Liver (tissue), 9 donors: Measurements from ENCODE around the gene PJA1. TPM values are rescaled to one million over a fixed set of nuclear protein-coding genes. Genes with fewer than 3 reads are reported as not detected.

Source experiments
- DNase-seq: peaks from one replicate; pipeline ENCODE4 v3.0.0-alpha.2; 2017; ENCODE audit warnings: low spot score
- H3K27ac ChIP-seq, 2 donors: one replicate each; pipeline ENCODE4 v1.7.0; 2013; ENCODE audit warnings: inconsistent platforms in 2 of 2, low read length in 2 of 2, control low read depth in 1 of 2, low read depth in 1 of 2, mild to moderate bottlenecking in 1 of 2
- H3K27me3 ChIP-seq, 4 donors: one replicate each; pipeline versions ENCODE4 v1.6.1 to v1.7.0; 2013; ENCODE audit warnings: low read length in 3 of 4, inconsistent platforms in 1 of 4, mild to moderate bottlenecking in 1 of 4, moderate library complexity in 1 of 4; ENCODE audit not compliant: control insufficient read depth in 4 of 4, insufficient read depth in 4 of 4
- H3K36me3 ChIP-seq, 4 donors: one replicate each; pipeline versions ENCODE4 v1.6.1 to v1.7.0; 2013; ENCODE audit warnings: low read length in 3 of 4, mild to moderate bottlenecking in 3 of 4, low read depth in 1 of 4, moderate library complexity in 1 of 4; ENCODE audit not compliant: control insufficient read depth in 4 of 4, insufficient read depth in 3 of 4
- H3K4me1 ChIP-seq, 4 donors: one replicate each; pipeline versions ENCODE4 v1.6.1 to v1.7.0; 2013; ENCODE audit warnings: low read length in 3 of 4, mild to moderate bottlenecking in 3 of 4, moderate library complexity in 1 of 4; ENCODE audit not compliant: control insufficient read depth in 4 of 4, insufficient read depth in 4 of 4
- H3K4me3 ChIP-seq, 3 donors: one replicate each; pipeline versions ENCODE4 v1.6.1 to v1.7.0; 2013; ENCODE audit warnings: low read length in 3 of 3, control low read depth in 1 of 3, low read depth in 1 of 3, mild to moderate bottlenecking in 1 of 3
- H3K9ac ChIP-seq, 2 donors: one replicate each; pipeline ENCODE4 v1.7.0; 2013; ENCODE audit warnings: low read length in 2 of 2, mild to moderate bottlenecking in 2 of 2, moderate library complexity in 2 of 2, control low read depth in 1 of 2, low read depth in 1 of 2
- H3K9me3 ChIP-seq, 4 donors: one replicate each; pipeline versions ENCODE4 v1.6.1 to v1.7.0; 2013; ENCODE audit warnings: low read length in 3 of 4; ENCODE audit not compliant: control insufficient read depth in 4 of 4
- EGR1 ChIP-seq, 2 donors: IDR thresholded peaks; 2 replicates each; pipeline ENCODE4 v1.6.1; 2016 to 2018; ENCODE audit warnings: antibody characterized with exemption in 2 of 2, low read depth in 2 of 2
- FOXA1 ChIP-seq: IDR thresholded peaks from 2 replicates; pipeline ENCODE4 v1.6.1; 2016; ENCODE audit warnings: antibody characterized with exemption
- HNF4A ChIP-seq, 2 donors: conservative IDR thresholded peaks; 2 replicates each; pipeline ENCODE4 v1.6.1; 2016; ENCODE audit warnings: antibody characterized with exemption in 2 of 2, mild to moderate bottlenecking in 2 of 2
- MAX ChIP-seq: IDR thresholded peaks from 2 replicates; pipeline ENCODE4 v1.6.1; 2016; ENCODE audit warnings: antibody characterized with exemption
- RAD21 ChIP-seq, 2 donors: IDR thresholded peaks; 2 replicates each; pipeline ENCODE4 v1.6.1; 2016; ENCODE audit warnings: antibody characterized with exemption in 2 of 2, mild to moderate bottlenecking in 2 of 2
- REST ChIP-seq: IDR thresholded peaks from 2 replicates; pipeline ENCODE4 v1.6.1; 2016; ENCODE audit warnings: antibody characterized with exemption, mild to moderate bottlenecking
- SP1 ChIP-seq: IDR thresholded peaks from 2 replicates; pipeline ENCODE4 v1.6.1; 2018; ENCODE audit warnings: antibody characterized with exemption, mild to moderate bottlenecking
- TAF1 ChIP-seq: conservative IDR thresholded peaks from 2 replicates; pipeline ENCODE4 v1.6.1; 2016; ENCODE audit warnings: antibody characterized with exemption, mild to moderate bottlenecking
- YY1 ChIP-seq: IDR thresholded peaks from 2 replicates; pipeline ENCODE4 v1.6.1; 2016; ENCODE audit warnings: antibody characterized with exemption, mild to moderate bottlenecking
- ZBTB33 ChIP-seq: IDR thresholded peaks from 2 replicates; pipeline ENCODE4 v1.6.1; 2016; ENCODE audit warnings: antibody characterized with exemption
- WGBS: extraction: QIAGEN DNeasy Blood & Tissue Kit; methylation state at CpG from one replicate; pipeline ENCODE4 v1.1.7; 2013; 5-methylcytosine and 5-hydroxymethylcytosine counted together
- polyA plus RNA-seq, 2 donors: library from polyadenylated mRNA; stranded (reverse) in 1 of 2; unstranded in 1 of 2; fragments of 200-250 nt in 1 of 2; fragments of >200 nt in 1 of 2; fragmentation: Nextera tagmentation in 1 of 2; extraction: Ambion mirVana in 1 of 2; gene quantifications; one replicate each; pipeline versions ENCODE4 v1.2.1 to v1.2.3, GENCODE V29; 2013 to 2015
- total RNA-seq, 2 donors: library from RNA; depleted of rRNA; stranded (reverse); fragments of >200 nt; gene quantifications; one replicate each; pipeline ENCODE4 v1.2.3, GENCODE V29; 2014
- donor health status: healthy.
- donor health status: healthy.
- donor health status: healthy.
- donor health status: healthy.
- donor health status: healthy.

The PJA1 gene
- total and polyA plus RNA-seq, 4 donors: 4.6 to 6.0 (median 5.0) TPM

- no peak for DNase-seq
- TF ChIP-seq SP1 (no peak), TAF1 (no peak), EGR1 (IDR thresholded peaks at IDR 0.05; ENCODE audit: low read depth in 2 of 2) (no peak), ZBTB33 (no peak)
Observed at GRCh38 chrX:69126642-69127041, 38.6 kb downstream of the PJA1 start.

GRCh38 chrX:69125094-69125493 is 40.2 kb downstream of the PJA1 start:
- Histone ChIP-seq H3K27ac (no peak overlapping the region), H3K4me1 (no peaks in the 10 kb centered on the region), H3K4me3 (no peak overlapping the region), H3K9me3 (no peaks in the 10 kb centered on the region), H3K27me3 (no peaks in the 10 kb centered on the region), H3K36me3 (no peaks in the 10 kb centered on the region), H3K9ac (no peak overlapping the region)
- DNase-seq: no peak
- TF ChIP-seq HNF4A (conservative IDR thresholded peaks at IDR 0.05) (no peak), MAX (no peak), FOXA1 (no peak), TAF1 (no peak), YY1 (no peak)
- 92% methylated on average over 5 of the region's 5 CpGs for WGBS

More at GRCh38 chrX:69126642-69127041, 38.6 kb downstream of the PJA1 start:
- H3K4me1 ChIP-seq: no peaks in the 10 kb centered on the region
- H3K9me3 ChIP-seq: no peaks in the 10 kb centered on the region
- no peak overlapping the region for H3K27ac ChIP-seq
- no peaks in the 10 kb centered on the region for H3K27me3 ChIP-seq
- H3K36me3 ChIP-seq: no peaks in the 10 kb centered on the region
- no peak overlapping the region for H3K9ac ChIP-seq
- 84% methylated on average over 5 of the region's 5 CpGs for WGBS
- no peak overlapping the region for H3K4me3 ChIP-seq

- WGBS: 92% methylated on average over 3 of the region's 3 CpGs
- H3K27me3 ChIP-seq: no peaks in the 10 kb centered on the region
- H3K4me3 ChIP-seq: no peak overlapping the region
- no peaks in the 10 kb centered on the region for H3K4me1 ChIP-seq
- TF ChIP-seq RAD21 (IDR thresholded peaks at IDR 0.05) (no peak), FOXA1 (no peak), REST (no peak)
- DNase-seq: no peak
- H3K27ac ChIP-seq: no peak overlapping the region
- no peaks in the 10 kb centered on the region for H3K9me3 ChIP-seq
- H3K9ac ChIP-seq: no peak overlapping the region
- H3K36me3 ChIP-seq: no peaks in the 10 kb centered on the region
Observed at GRCh38 chrX:69124108-69124507, 41.1 kb downstream of the PJA1 start.
